GM23338 (cell line): ENCODE data around the gene UQCC2. TPM values are rescaled to one million over a fixed set of nuclear protein-coding genes. Genes with fewer than 3 reads are reported as not detected.

ENCODE experiments used
- ATAC-seq: fragments of 200-7000 bp; cut with Tn5 transposase; 3 replicates; pipeline ENCODE4 v1.9.1; 2020
- DNase-seq: peaks from one replicate; pipeline ENCODE4 v3.0.0-alpha.2; 2015; ENCODE audit warnings: low spot score
- H2AFZ ChIP-seq: fragments of 200-600 bp; sonication (generic); 2 replicates; pipeline ENCODE4 v1.8.0; 2016; ENCODE audit warnings: antibody characterized with exemption, mild to moderate bottlenecking, moderate library complexity
- H3F3A ChIP-seq: fragments of 200-600 bp; sonication (generic); replicated peaks from 2 replicates; pipeline ENCODE4 v1.8.0; 2017; ENCODE audit warnings: antibody characterized with exemption, mixed run types, low read depth
- H3K27ac ChIP-seq: fragments of 200-600 bp; sonication (generic); 2 replicates; pipeline ENCODE4 v1.6.1; 2016; ENCODE audit warnings: low read depth
- H3K27me3 ChIP-seq: fragments of 200-600 bp; sonication (generic); 2 replicates; pipeline ENCODE4 v1.8.0; 2016; ENCODE audit warnings: mild to moderate bottlenecking, mixed run types, moderate library complexity; ENCODE audit not compliant: insufficient read depth
- H3K36me3 ChIP-seq: fragments of 200-600 bp; sonication (generic); 2 replicates; pipeline ENCODE4 v1.8.0; 2016; ENCODE audit warnings: mild to moderate bottlenecking; ENCODE audit not compliant: insufficient read depth
- H3K4me1 ChIP-seq: fragments of 200-600 bp; sonication (generic); 2 replicates; pipeline ENCODE4 v1.8.0; 2016; ENCODE audit warnings: mild to moderate bottlenecking, moderate library complexity; ENCODE audit not compliant: insufficient read depth
- H3K4me2 ChIP-seq: fragments of 200-600 bp; sonication (generic); 2 replicates; pipeline ENCODE4 v1.7.1; 2017; ENCODE audit warnings: mixed run types
- H3K4me3 ChIP-seq: fragments of 200-600 bp; sonication (generic); 2 replicates; pipeline ENCODE4 v1.6.1; 2016; ENCODE audit warnings: mixed run types
- H3K79me2 ChIP-seq: fragments of 200-600 bp; sonication (generic); replicated peaks from 2 replicates; pipeline ENCODE4 v1.8.0; 2017; ENCODE audit warnings: mild to moderate bottlenecking; ENCODE audit not compliant: insufficient read depth
- H3K9me2 ChIP-seq: fragments of 200-600 bp; sonication (generic); 2 replicates; pipeline ENCODE4 v1.8.0; 2017; ENCODE audit not compliant: insufficient read depth
- H4K20me1 ChIP-seq: fragments of 200-600 bp; sonication (generic); replicated peaks from 2 replicates; pipeline ENCODE4 v1.8.0; 2017; ENCODE audit warnings: mild to moderate bottlenecking; ENCODE audit not compliant: insufficient read depth
- H3K27ac Mint-ChIP-seq: 2 replicates; pipeline ENCODE4 v1.8.0; 2020; ENCODE audit warnings: inconsistent platforms, mild to moderate bottlenecking, moderate library complexity, mixed read lengths
- H3K27me3 Mint-ChIP-seq: 3 replicates; pipeline ENCODE4 v1.8.0; 2022; ENCODE audit warnings: low read depth, mild to moderate bottlenecking, moderate library complexity, mixed read lengths, inconsistent platforms; ENCODE audit not compliant: insufficient read depth, poor library complexity
- H3K36me3 Mint-ChIP-seq: 3 replicates; pipeline ENCODE4 v1.8.0; 2021; ENCODE audit warnings: low read depth, mild to moderate bottlenecking, inconsistent platforms, moderate library complexity, mixed read lengths
- H3K4me1 Mint-ChIP-seq: 3 replicates; pipeline ENCODE4 v1.8.0; 2020; ENCODE audit warnings: mild to moderate bottlenecking, inconsistent platforms, mixed read lengths
- H3K4me3 Mint-ChIP-seq: 3 replicates; pipeline ENCODE4 v1.8.0; 2021; ENCODE audit warnings: moderate library complexity, mild to moderate bottlenecking, inconsistent platforms, mixed read lengths
- H3K9me3 Mint-ChIP-seq: 3 replicates; pipeline ENCODE4 v1.8.0; 2020; ENCODE audit warnings: moderate library complexity, mild to moderate bottlenecking, inconsistent platforms, mixed read lengths
- CTCF ChIP-seq, 2 experiments: fragments of 200-600 bp in 1 of 2; sonication (generic) in 1 of 2; conservative IDR thresholded peaks; 2 replicates each; pipeline versions ENCODE4 v1.5.1 to v1.6.1; 2016 to 2017; ENCODE audit warnings: antibody characterized with exemption in 2 of 2, low read depth in 2 of 2, mild to moderate bottlenecking in 2 of 2, moderate library complexity in 1 of 2
- ETS1 ChIP-seq: IDR thresholded peaks from 2 replicates; pipeline ENCODE4 v1.6.1; 2016; ENCODE audit warnings: antibody characterized with exemption
- EZH2phosphoT487 ChIP-seq: fragments of 200-600 bp; sonication (generic); IDR thresholded peaks from one replicate; pipeline ENCODE4 v1.8.1; 2018; ENCODE audit warnings: antibody characterized with exemption; ENCODE audit not compliant: unreplicated experiment
- JUNB ChIP-seq: IDR thresholded peaks from one replicate; pipeline ENCODE4 v1.6.1; 2016; ENCODE audit warnings: antibody characterized with exemption; ENCODE audit not compliant: unreplicated experiment
- NANOG ChIP-seq: IDR thresholded peaks from 2 replicates; pipeline ENCODE4 v1.6.1; 2016; ENCODE audit warnings: antibody characterized with exemption, borderline replicate concordance
- POLR2AphosphoS5 ChIP-seq: IDR thresholded peaks from 2 replicates; pipeline ENCODE4 v1.6.1; 2016; ENCODE audit warnings: antibody characterized with exemption, low read depth
- STAT1 ChIP-seq: IDR thresholded peaks from one replicate; pipeline ENCODE4 v1.6.1; 2016; ENCODE audit warnings: antibody characterized with exemption; ENCODE audit not compliant: unreplicated experiment
- ZNF114 ChIP-seq: fragments of 250-450 bp; sonication (Bioruptor Pico); IDR thresholded peaks from 2 replicates; pipeline ENCODE4 v1.5.0; 2020; ENCODE audit warnings: mild to moderate bottlenecking, moderate library complexity
- ZNF331 ChIP-seq: fragments of 250-450 bp; sonication (Bioruptor Pico); IDR thresholded peaks from 2 replicates; pipeline ENCODE4 v1.5.0; 2020; ENCODE audit warnings: low read depth, mild to moderate bottlenecking, moderate library complexity
- ZNF462 ChIP-seq: fragments of 250-450 bp; sonication (Bioruptor Pico); IDR thresholded peaks from 2 replicates; pipeline ENCODE4 v1.5.0; 2020; ENCODE audit warnings: mild to moderate bottlenecking, moderate library complexity
- polyA plus RNA-seq: library from polyadenylated mRNA; unstranded; fragments of >200 nt; fragmentation: Nextera tagmentation; extraction: Ambion mirVana; gene quantifications from 2 replicates; pipeline ENCODE4 v1.2.1, GENCODE V29; 2016
- total RNA-seq: library from RNA; depleted of rRNA; stranded (reverse); fragments of >200 nt; shearing (Covaris generic); gene quantifications from 2 replicates; pipeline ENCODE4 v1.2.3, GENCODE V29; 2014

Gene UQCC2
- total and polyA plus RNA-seq, 2 experiments from 2014 or later = 48.9 to 379 TPM

GRCh38 chr6:33714385-33715040 is 3.0 kb upstream of the UQCC2 start:
- Histone ChIP-seq H3K9me2 (no peaks in the 10 kb centered on the region), H3F3A (no peaks in the 10 kb centered on the region; the same call in 1 of the 2 replicates), H4K20me1 (no peaks in the 10 kb centered on the region), H3K27me3 (no peaks in the 10 kb centered on the region), H3K36me3 (peaks cover 7% of the 10 kb centered on the region; the same call in 1 of the 2 replicates), H3K4me1 (peaks cover 10% of the 10 kb centered on the region), H3K4me2 (no peak overlapping the region), H3K4me3 (no peak overlapping the region), H3K27ac (no peak overlapping the region), H3K79me2 (peaks cover 13% of the 10 kb centered on the region), H2AFZ (no peak overlapping the region)
- H3K36me3 Mint-ChIP-seq = peaks cover 16% of the 10 kb centered on the region
- H3K4me3 Mint-ChIP-seq = no peak overlapping the region
- no peaks in the 10 kb centered on the region for H3K9me3 Mint-ChIP-seq
- 0 out of 4 replicates have a peak, but pooled peaks of 1 of the 2 experiments have one; percentile 13 for TF ChIP-seq CTCF (conservative IDR thresholded peaks at IDR 0.05; ENCODE audit: low read depth in 2 of 2)
- no peak for TF ChIP-seq NANOG
- H3K27ac Mint-ChIP-seq = no peak overlapping the region
- peaks cover 14% of the 10 kb centered on the region for H3K27me3 Mint-ChIP-seq
- H3K4me1 Mint-ChIP-seq = peaks cover 25% of the 10 kb centered on the region
- ATAC-seq (no peak), DNase-seq (no peak)

GRCh38 chr6:33713786-33714185 is 2.3 kb upstream of the UQCC2 start:
- Mint-ChIP-seq H3K27ac (no peak overlapping the region), H3K36me3 (peaks cover 23% of the 10 kb centered on the region), H3K4me3 (no peak overlapping the region), H3K9me3 (no peaks in the 10 kb centered on the region), H3K4me1 (peaks cover 29% of the 10 kb centered on the region), H3K27me3 (peaks cover 14% of the 10 kb centered on the region)
- Histone ChIP-seq H3K4me2 (no peak overlapping the region), H4K20me1 (peaks cover 4% of the 10 kb centered on the region), H3K36me3 (peaks cover 14% of the 10 kb centered on the region; the same call in 1 of the 2 replicates), H3K79me2 (peaks cover 13% of the 10 kb centered on the region), H3K27ac (no peak overlapping the region), H3K4me1 (peaks cover 10% of the 10 kb centered on the region), H3K4me3 (no peak overlapping the region), H3F3A (no peaks in the 10 kb centered on the region; the same call in 1 of the 2 replicates), H2AFZ (no peak overlapping the region), H3K9me2 (no peaks in the 10 kb centered on the region), H3K27me3 (no peaks in the 10 kb centered on the region)
- DNase-seq (no peak), ATAC-seq (no peak)
- TF ChIP-seq CTCF (conservative IDR thresholded peaks at IDR 0.05; ENCODE audit: low read depth in 2 of 2) (no peak), NANOG (no peak), STAT1 (no peak), ZNF462 (no peak), ZNF114 (CRISPR knock-in tag) (no peak), POLR2AphosphoS5 (no peak), ETS1 (no peak), EZH2phosphoT487 (no peak), JUNB (no peak), ZNF331 (CRISPR knock-in tag) (no peak)
